IPS DF 6.9 (cell line): ENCODE data around the gene AGBL1.
"Not testable (repeated sequence)": the region's sequence is repeated elsewhere in the genome, so short reads cannot be mapped to it uniquely, and the experiment has no call there.

Experiments used
- DNase-seq: peaks from one replicate; pipeline ENCODE4 v3.0.0-alpha.2; 2013; ENCODE audit warnings: low read depth, low spot score
- H3K27ac ChIP-seq: one replicate; pipeline ENCODE4 v1.5.1; 2013; ENCODE audit warnings: low read length, control low read depth
- H3K27me3 ChIP-seq: 2 replicates; pipeline ENCODE4 v1.6.1; 2013; ENCODE audit warnings: mild to moderate bottlenecking, low read length; ENCODE audit not compliant: control insufficient read depth, insufficient read depth
- H3K36me3 ChIP-seq: 2 replicates; pipeline ENCODE4 v1.6.1; 2013; ENCODE audit warnings: low read length; ENCODE audit not compliant: control insufficient read depth, insufficient read depth
- H3K4me1 ChIP-seq: 2 replicates; pipeline ENCODE4 v1.6.1; 2013; ENCODE audit warnings: low read length; ENCODE audit not compliant: control insufficient read depth, insufficient read depth
- H3K4me3 ChIP-seq: 2 replicates; pipeline ENCODE4 v1.5.1; 2013; ENCODE audit warnings: mild to moderate bottlenecking, low read length
- H3K9me3 ChIP-seq: 2 replicates; pipeline ENCODE4 v1.6.1; 2013; ENCODE audit warnings: low read length, inconsistent platforms; ENCODE audit not compliant: control insufficient read depth, insufficient read depth
- WGBS: extraction: QIAGEN DNeasy Blood & Tissue Kit; methylation state at CpG from one replicate; pipeline ENCODE4 v1.1.7; 2013; ENCODE audit warnings: mixed read lengths, missing lambda C conversion rate; ENCODE audit not compliant: insufficient read length, insufficient coverage; 5-methylcytosine and 5-hydroxymethylcytosine counted together

Gene AGBL1

DNA sequence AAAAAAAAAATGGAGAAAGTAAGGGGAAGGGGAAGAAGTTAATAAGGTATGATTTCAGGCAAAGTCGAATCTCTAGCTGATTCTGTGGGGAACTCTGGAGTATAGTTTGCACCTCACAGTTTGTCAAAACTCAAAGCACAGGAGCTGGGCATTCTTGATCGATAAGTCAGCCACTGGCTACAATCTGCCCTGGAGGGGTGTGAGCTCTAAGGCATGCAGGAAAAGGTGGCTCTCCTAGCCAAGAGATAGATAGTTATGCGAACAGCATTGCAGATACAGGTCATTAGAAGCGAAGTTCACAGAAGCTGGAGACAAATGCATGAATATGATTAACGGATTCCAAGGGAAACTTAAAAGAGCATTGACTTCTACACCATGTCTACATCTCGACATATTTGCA is 952.6 kb downstream of the AGBL1 start:
- Histone ChIP-seq H3K9me3 (no peaks in the 10 kb centered on the region), H3K4me1 (no peaks in the 10 kb centered on the region), H3K36me3 (no peaks in the 10 kb centered on the region), H3K4me3 (no peak overlapping the region), H3K27me3 (no peaks in the 10 kb centered on the region), H3K27ac (no peak overlapping the region)
- no peak for DNase-seq
- whole genome bisulfite sequencing: no CpG with 5 or more reads among the region's 6 CpGs

- H3K27ac ChIP-seq: no peak overlapping the region
- H3K36me3 ChIP-seq: no peaks in the 10 kb centered on the region
Measured at GRCh38 chr15:87033056-87033455, 953.4 kb downstream of the AGBL1 start.

DNA sequence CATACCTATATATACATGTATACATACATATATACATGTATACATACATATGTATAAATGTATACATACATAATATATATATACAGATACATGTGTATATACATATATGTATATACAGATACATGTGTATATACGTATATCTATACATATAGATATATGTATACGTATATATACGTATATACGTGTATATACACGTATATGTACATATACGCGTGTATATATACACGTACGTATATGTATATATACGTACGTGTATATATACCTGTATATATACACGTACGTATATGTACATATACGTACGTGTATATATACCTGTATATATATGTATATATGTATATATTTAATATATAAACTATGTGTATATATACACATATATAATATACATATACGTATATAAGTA is 955.2 kb downstream of the AGBL1 start:
- H3K27me3 ChIP-seq: no peaks in the 10 kb centered on the region
- H3K36me3 ChIP-seq: no peaks in the 10 kb centered on the region
- no peak overlapping the region for H3K27ac ChIP-seq
- DNase-seq: no peak
- H3K9me3 ChIP-seq: no peaks in the 10 kb centered on the region
- no CpG with 5 or more reads among the region's 16 CpGs for WGBS
- H3K4me1 ChIP-seq: no peaks in the 10 kb centered on the region
- no peak overlapping the region for H3K4me3 ChIP-seq

More at GRCh38 chr15:87033056-87033455, 953.4 kb downstream of the AGBL1 start:
- H3K27me3 ChIP-seq: no peaks in the 10 kb centered on the region
- H3K4me3 ChIP-seq: no peak overlapping the region
- WGBS: no CpG with 5 or more reads among the region's 2 CpGs
- no peaks in the 10 kb centered on the region for H3K4me1 ChIP-seq
- H3K9me3 ChIP-seq: no peaks in the 10 kb centered on the region
- DNase-seq: no peak

DNA sequence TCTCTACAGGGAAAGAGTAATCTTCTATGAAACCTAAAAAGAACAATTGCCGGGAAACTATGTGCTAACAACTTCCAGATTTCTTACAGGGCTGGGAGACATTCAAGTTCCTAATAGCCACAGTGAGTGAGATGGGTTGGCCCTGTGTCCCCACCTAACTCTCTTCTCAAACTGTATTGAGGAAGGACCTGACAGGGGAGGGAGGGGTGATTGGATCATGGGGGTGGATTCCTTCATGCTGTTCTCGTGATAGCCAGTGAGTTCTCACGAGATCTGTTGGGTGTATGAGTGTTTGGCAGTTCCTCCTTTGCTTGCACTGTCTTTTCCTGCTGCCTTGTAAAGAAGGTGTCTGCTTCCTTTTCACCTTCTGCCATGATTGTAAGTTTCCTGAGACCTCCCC is 958.7 kb downstream of the AGBL1 start:
- Histone ChIP-seq H3K9me3 (no peaks in the 10 kb centered on the region), H3K4me3 (no peak overlapping the region), H3K27me3 (no peaks in the 10 kb centered on the region), H3K4me1 (no peaks in the 10 kb centered on the region), H3K36me3 (no peaks in the 10 kb centered on the region), H3K27ac (no peak overlapping the region)
- no peak for DNase-seq
- no CpG with 5 or more reads among the region's 3 CpGs for WGBS

DNA sequence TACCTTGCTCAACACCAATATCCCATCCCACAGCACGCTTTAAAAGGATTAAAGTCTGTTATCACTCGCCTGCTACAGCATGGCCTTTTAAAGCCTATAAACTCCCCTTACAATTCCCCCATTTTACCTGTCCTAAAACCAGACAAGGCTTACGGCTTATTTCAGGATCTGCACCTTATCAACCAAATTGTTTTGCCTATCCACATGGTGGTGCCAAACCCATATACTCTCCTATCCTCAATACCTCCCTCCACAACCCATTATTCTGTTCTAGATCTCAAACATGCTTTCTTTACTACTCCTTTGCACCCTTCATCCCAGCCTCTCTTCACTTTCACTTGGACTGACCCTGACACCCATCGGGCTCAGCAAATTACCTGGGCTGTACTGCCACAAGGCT is 962.9 kb downstream of the AGBL1 start:
- H3K36me3 ChIP-seq, H3K4me3 ChIP-seq, H3K27ac ChIP-seq, H3K4me1 ChIP-seq, H3K27me3 ChIP-seq, DNase-seq, H3K9me3 ChIP-seq: not testable (repeated sequence)
- no CpG with 5 or more reads among the region's 4 CpGs for WGBS

DNA sequence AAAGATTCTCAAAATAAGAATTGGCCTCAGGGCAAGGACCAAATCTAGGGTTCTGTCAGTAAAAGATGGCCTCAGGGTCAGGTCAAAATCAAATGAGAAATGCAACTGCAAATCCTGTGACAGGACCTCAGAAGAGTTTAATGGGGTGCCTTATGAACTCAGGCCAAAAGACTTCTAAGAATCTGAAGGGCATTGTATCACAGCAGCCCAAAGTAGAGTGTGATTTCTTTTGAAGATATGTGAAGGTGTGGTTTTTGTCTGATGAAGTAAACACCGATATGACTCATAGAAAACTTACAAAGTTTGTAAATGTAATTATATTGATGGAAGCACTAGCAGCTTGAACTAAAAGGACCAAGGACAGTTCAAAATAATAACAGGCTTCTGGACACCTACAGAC is 966.1 kb downstream of the AGBL1 start:
- WGBS: no CpG with 5 or more reads among the region's 1 CpG
- no peak overlapping the region for H3K4me3 ChIP-seq
- H3K9me3 ChIP-seq: no peaks in the 10 kb centered on the region
- no peaks in the 10 kb centered on the region for H3K27me3 ChIP-seq
- no peaks in the 10 kb centered on the region for H3K4me1 ChIP-seq
- H3K36me3 ChIP-seq: no peaks in the 10 kb centered on the region
- no peak overlapping the region for H3K27ac ChIP-seq
- no peak for DNase-seq

- no peak overlapping the region for H3K27ac ChIP-seq
- no peak overlapping the region for H3K4me3 ChIP-seq
- no peaks in the 10 kb centered on the region for H3K4me1 ChIP-seq
- H3K36me3 ChIP-seq: no peaks in the 10 kb centered on the region
- H3K27me3 ChIP-seq: no peaks in the 10 kb centered on the region
- DNase-seq: no peak
- WGBS: no CpG with 5 or more reads among the region's 4 CpGs
- H3K9me3 ChIP-seq: no peaks in the 10 kb centered on the region
Measured at GRCh38 chr15:87047203-87047965, 967.7 kb downstream of the AGBL1 start.
